Parathyroid adenoma (tissue), 2 donors: ENCODE measurements around the gene KCNH1.

ENCODE experiments used
- H2AFZ ChIP-seq: fragments of 300-600 bp; sonication (generic); one replicate; pipeline ENCODE4 v1.7.0; 2017; ENCODE audit warnings: antibody characterized with exemption, mild to moderate bottlenecking
- H3K27ac ChIP-seq: fragments of 300-600 bp; sonication (generic); one replicate; pipeline ENCODE4 v1.7.0; 2017
- H3K27me3 ChIP-seq: fragments of 300-600 bp; sonication (generic); one replicate; pipeline ENCODE4 v1.7.0; 2017; ENCODE audit warnings: low read length; ENCODE audit not compliant: control insufficient read depth, insufficient read depth
- H3K36me3 ChIP-seq: fragments of 300-600 bp; sonication (generic); one replicate; pipeline ENCODE4 v1.7.0; 2017; ENCODE audit warnings: low read length; ENCODE audit not compliant: control insufficient read depth, insufficient read depth
- H3K4me1 ChIP-seq: fragments of 300-600 bp; sonication (generic); one replicate; pipeline ENCODE4 v1.7.0; 2017; ENCODE audit warnings: control low read depth
- H3K4me2 ChIP-seq: fragments of 300-600 bp; sonication (generic); one replicate; pipeline ENCODE4 v1.7.0; 2017; ENCODE audit warnings: low read length
- H3K4me3 ChIP-seq: fragments of 300-600 bp; sonication (generic); one replicate; pipeline ENCODE4 v1.7.0; 2017; ENCODE audit warnings: low read depth, low read length
- H3K79me2 ChIP-seq: fragments of 300-600 bp; sonication (generic); one replicate; pipeline ENCODE4 v1.7.0; 2017; ENCODE audit warnings: control low read depth
- H3K9ac ChIP-seq: fragments of 300-600 bp; sonication (generic); one replicate; pipeline ENCODE4 v1.7.0; 2017; ENCODE audit warnings: mild to moderate bottlenecking
- H3K9me3 ChIP-seq: fragments of 300-600 bp; sonication (generic); one replicate; pipeline ENCODE4 v1.7.0; 2017; ENCODE audit warnings: low read length; ENCODE audit not compliant: control insufficient read depth
- TF ChIP-seq, protein P1 (sequence below): fragments of 300-600 bp; sonication (generic); IDR thresholded peaks from one replicate; pipeline ENCODE4 v1.7.0; 2017; ENCODE audit warnings: antibody characterized with exemption, mild to moderate bottlenecking
- donor health status: primary hyperparathyroidism.

Gene KCNH1

DNA sequence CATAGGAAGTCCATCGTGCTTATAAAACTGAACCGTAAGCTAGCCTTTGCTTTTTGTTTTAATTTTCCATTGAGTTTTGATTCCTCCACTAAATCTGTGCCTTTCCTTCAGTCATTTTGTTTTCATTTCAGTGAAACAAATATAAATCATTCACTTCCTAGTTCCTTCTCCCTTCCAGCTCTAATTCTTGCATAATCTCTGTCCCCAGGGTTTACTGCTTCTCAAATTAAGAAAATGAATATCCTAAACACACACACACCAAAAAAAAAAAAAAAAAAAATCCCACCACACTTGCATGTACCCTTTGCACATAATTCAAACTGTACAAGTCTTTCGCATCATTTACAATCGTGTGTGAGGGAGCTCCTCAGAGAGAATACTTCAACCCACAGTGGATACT lies 6.8 kb downstream of the KCNH1 start:
- TF ChIP-seq, protein P1, sequence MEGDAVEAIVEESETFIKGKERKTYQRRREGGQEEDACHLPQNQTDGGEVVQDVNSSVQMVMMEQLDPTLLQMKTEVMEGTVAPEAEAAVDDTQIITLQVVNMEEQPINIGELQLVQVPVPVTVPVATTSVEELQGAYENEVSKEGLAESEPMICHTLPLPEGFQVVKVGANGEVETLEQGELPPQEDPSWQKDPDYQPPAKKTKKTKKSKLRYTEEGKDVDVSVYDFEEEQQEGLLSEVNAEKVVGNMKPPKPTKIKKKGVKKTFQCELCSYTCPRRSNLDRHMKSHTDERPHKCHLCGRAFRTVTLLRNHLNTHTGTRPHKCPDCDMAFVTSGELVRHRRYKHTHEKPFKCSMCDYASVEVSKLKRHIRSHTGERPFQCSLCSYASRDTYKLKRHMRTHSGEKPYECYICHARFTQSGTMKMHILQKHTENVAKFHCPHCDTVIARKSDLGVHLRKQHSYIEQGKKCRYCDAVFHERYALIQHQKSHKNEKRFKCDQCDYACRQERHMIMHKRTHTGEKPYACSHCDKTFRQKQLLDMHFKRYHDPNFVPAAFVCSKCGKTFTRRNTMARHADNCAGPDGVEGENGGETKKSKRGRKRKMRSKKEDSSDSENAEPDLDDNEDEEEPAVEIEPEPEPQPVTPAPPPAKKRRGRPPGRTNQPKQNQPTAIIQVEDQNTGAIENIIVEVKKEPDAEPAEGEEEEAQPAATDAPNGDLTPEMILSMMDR: no peak
- no peak overlapping the region for H2AFZ ChIP-seq
- H3K27me3 ChIP-seq: no peaks in the 10 kb centered on the region
- H3K9ac ChIP-seq: no peak overlapping the region
- no peaks in the 10 kb centered on the region for H3K36me3 ChIP-seq
- no peak overlapping the region for H3K27ac ChIP-seq
- H3K9me3 ChIP-seq: no peaks in the 10 kb centered on the region
- H3K4me2 ChIP-seq: no peak overlapping the region
- no peaks in the 10 kb centered on the region for H3K79me2 ChIP-seq
- no peak overlapping the region for H3K4me3 ChIP-seq
- no peaks in the 10 kb centered on the region for H3K4me1 ChIP-seq

DNA sequence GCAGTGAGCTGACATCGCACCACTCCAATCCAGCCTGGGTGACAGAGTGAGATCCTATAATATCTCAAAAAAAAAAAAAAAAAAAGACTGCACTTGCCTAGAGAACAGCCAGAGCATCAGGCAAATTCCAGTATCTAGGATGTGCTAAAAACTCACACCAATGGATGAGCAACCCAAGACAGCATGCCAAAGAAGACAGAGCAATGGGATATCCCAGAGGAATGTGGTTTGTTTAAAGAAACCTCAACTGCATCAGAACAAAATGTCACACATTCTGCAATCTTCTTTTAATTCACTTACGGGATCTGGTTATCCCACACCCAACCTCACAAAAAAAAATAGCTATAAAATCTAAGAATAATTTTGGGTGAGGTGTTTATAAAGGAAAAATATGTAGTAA lies 7.3 kb downstream of the KCNH1 start:
- H3K79me2 ChIP-seq: no peaks in the 10 kb centered on the region
- no peaks in the 10 kb centered on the region for H3K4me1 ChIP-seq
- no peak overlapping the region for H3K27ac ChIP-seq
- H2AFZ ChIP-seq: no peak overlapping the region
- H3K4me2 ChIP-seq: no peak overlapping the region
- H3K9ac ChIP-seq: no peak overlapping the region
- no peak overlapping the region for H3K4me3 ChIP-seq
- no peaks in the 10 kb centered on the region for H3K9me3 ChIP-seq
- H3K27me3 ChIP-seq: no peaks in the 10 kb centered on the region
- TF ChIP-seq, protein P1: no peak
- no peaks in the 10 kb centered on the region for H3K36me3 ChIP-seq

DNA sequence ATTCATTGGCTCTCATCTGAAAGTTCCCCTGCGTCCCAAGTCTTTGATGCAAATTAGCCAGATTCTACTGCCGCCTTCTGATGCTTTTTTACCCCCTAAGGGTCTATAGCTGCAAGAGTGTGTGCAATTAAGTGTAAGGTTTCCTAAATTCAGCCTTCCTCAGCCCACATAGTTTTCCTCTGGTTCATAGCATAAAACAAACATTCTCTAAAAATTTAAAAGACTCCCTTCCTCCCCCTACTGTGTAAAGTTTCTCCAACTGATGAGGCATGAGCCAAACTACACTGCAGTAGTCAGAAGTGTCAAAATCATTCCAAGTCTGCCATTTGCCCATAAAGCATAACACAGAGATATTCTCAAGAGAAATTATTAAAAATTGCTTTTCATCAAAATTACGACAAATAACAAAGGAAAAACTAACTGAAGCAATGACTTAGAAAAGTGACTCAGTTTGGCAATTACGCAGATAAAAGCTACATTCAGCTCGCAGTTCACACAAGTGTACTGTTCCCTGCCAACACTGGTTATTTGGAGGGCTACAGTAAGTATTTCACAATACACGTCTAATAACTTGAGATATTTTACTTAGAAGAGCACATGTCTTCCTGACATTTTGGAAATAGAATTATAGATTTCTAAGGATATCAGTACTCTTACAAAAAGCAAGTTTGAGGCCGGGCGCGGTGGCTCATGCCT lies 15.4 kb downstream of the KCNH1 start:
- Histone ChIP-seq H3K4me1 (no peaks in the 10 kb centered on the region), H3K9ac (no peak overlapping the region), H3K79me2 (no peaks in the 10 kb centered on the region), H3K4me2 (no peak overlapping the region), H3K27ac (no peak overlapping the region), H3K9me3 (no peaks in the 10 kb centered on the region), H2AFZ (no peak overlapping the region), H3K4me3 (no peak overlapping the region), H3K27me3 (no peaks in the 10 kb centered on the region), H3K36me3 (no peaks in the 10 kb centered on the region)
- TF ChIP-seq, protein P1: no peak

DNA sequence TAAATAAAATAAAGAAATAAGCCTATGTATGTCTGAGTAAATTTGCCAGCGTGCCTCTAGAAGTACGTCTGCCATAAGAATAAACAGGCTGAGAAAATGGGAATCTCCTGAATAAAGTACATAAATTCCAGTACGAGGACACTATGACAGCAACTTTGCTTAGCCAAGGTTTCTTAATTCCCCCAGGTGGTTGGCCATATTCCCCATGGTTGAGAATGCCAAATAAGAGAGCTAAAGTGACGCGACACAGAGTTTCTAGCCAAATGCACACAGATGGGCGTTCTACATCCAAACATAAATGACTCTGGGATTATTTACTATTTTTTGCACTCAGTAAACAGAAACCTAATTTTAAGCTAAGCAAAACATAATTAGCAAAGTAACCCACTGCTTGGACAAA lies 19.5 kb downstream of the KCNH1 start:
- no peaks in the 10 kb centered on the region for H3K4me1 ChIP-seq

More for the DNA sequence above, 19.5 kb downstream of the KCNH1 start:
- Histone ChIP-seq H3K4me2 (no peak overlapping the region), H3K4me3 (no peak overlapping the region), H3K36me3 (no peaks in the 10 kb centered on the region), H3K27me3 (no peaks in the 10 kb centered on the region), H3K9me3 (no peaks in the 10 kb centered on the region), H3K27ac (no peak overlapping the region), H3K79me2 (no peaks in the 10 kb centered on the region), H2AFZ (no peak overlapping the region), H3K9ac (no peak overlapping the region)
- TF ChIP-seq, protein P1: no peak
